HG02943 (cell line): Measurements from ENCODE around the gene BARD1.
"Not testable (repeated sequence)": the region's sequence is repeated elsewhere in the genome, so short reads cannot be mapped to it uniquely, and the experiment has no call there.

ENCODE experiments used
- ATAC-seq: cut with Tn5 transposase; IDR thresholded peaks from one replicate; pipeline ENCODE4 v1.9.1; 2021; ENCODE audit warnings: mild to moderate bottlenecking, low read depth, moderate library complexity; ENCODE audit not compliant: unreplicated experiment

BARD1 gene

DNA sequence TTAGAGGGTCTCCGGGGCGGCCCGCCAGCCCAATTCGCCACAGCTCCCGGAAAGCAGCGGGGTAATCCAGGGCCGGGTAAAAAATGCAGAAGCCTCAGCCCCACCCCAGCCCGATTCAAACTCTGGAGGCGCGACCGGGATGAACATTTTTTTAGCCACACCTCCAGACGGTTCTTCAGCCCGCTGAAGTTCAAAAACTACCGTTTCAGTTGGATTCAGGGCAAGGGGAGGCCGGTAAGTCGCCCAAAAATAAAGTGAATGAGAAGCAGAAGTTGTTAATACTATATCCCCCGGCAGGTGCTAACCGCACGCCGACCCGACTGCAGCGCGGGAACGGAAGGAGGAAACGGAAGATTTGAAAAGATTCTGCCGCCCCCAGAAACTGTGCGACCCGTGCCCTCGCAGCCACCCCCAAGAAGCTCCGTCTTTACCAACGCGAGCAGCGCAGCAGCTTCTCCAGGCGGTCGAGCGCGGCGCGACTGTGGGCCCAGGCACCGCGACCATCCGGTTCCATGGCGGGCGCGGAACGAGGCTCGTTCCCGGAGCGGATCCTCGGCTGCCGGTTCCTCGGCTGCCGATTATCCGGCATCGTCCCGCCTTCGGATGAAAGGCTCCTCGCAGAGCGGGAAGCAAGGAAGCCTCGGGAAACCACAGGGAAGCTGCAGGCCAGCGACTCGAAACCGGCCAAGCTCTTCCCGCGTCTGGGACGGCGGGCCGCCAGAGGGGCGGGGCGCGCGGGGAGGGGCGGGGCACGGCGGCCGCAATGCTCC, at the start of gene BARD1:
BARD1 (minus strand) TSS at position 703 of the 770 bp plus-strand sequence; CDS start at position 589, 114 bp downstream.
- peak; percentile 38 for ATAC-seq

DNA sequence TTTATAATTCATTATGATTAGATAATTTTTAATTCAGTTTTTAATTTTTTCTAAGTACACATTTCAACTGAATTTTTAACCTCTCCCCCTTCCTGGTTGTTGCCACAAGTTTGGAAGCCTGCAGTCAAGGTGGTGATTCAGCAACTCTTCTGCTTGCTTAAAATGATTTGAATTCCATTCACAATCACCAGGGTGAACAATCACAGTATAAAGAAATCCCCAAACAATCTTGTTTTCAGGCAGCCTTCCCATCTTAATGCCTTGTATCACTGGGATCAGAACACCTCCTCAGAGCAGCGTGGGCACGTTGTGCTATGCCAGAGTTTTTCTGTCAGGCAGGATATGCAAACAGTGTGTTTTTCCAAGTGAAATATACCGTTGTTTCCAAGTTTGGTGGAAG, 46.7 kb upstream of the BARD1 start:
- no peak for ATAC-seq

DNA sequence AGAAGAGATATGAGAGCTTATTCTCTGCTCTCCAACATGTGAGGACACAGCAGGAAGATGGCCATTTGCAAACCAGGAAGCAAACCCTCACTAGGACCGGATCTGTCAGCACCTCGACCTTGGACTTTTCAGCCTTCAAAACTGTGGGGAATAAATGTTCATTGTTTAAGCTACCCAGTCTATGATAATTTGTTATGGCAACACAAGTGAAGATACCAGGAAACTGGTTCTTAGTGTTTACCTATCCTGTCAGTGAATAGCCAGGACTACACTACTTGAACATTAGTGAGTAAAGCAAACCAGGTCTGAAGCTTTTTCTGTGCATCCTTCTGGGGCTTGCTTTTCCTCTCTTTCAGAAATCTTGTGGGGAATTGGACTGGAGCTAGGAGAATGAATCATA, 44.4 kb upstream of the BARD1 start:
- no peak for ATAC-seq

GRCh38 chr2:214843823-214844222, 34.3 kb upstream of the BARD1 start:
- no peak for ATAC-seq

DNA sequence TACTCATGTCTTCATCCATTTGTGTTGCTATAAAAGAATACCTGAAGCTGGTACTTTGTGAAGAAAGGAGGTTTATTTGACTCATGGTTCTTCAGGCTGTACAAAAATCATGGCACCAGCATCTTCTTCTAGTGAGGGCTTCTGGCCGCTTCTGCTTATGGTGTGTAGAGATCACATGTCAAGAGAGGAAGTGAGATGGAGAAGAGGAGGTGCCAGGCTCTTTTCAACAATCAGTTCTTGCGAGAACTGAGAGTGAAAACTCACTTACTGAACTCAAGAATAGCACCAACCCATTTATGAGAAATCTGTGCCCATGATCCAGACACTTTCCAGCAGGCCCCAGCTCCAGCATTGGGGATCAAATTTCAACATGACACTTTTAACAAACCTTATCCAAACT, 30.0 kb upstream of the BARD1 start:
- peak; percentile 84 for ATAC-seq

DNA sequence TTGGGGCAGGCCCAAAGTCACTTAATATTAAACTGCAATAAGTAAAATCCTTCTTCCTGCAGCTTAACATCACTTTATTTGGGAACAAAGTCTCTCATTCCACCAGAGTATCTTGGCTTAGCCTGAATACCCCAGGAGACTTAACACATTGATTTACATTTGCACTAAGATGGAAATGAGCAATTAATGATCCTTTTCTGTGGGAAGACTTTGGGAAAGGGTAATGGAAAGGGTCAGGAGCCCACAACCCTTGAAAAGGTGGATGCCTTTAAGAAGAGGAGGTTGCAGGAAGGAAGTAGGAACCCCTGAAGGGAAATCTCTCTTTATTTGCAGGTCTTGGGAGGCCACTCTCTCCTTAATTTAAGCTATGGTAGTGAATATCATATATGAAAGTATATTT, 28.0 kb upstream of the BARD1 start:
- no peak for ATAC-seq

DNA sequence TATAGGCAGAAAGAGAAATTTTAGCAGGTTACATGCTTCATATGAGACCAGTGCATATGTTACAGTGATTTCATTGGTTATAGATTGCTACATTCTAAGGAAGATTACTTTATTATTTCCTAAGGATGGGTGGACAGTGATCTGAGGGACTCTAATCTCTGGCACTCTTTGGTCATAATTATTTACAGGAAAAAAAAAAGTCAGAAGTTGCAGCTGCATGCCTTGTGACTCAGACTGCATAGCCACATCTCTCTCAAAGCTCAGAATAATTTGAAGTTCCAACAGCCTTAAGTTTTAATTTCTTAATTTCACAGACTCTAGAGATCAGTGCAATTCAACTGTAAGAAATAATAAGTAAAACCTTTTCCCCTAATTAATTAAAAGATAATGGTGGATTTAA, 27.1 kb upstream of the BARD1 start:
- no peak for ATAC-seq

- ATAC-seq = no peak
These were observed 21.4 kb upstream of the BARD1 start for GRCh38 chr2:214830794-214831346.

GRCh38 chr2:214816008-214816533, 6.6 kb upstream of the BARD1 start:
- no peak for ATAC-seq

DNA sequence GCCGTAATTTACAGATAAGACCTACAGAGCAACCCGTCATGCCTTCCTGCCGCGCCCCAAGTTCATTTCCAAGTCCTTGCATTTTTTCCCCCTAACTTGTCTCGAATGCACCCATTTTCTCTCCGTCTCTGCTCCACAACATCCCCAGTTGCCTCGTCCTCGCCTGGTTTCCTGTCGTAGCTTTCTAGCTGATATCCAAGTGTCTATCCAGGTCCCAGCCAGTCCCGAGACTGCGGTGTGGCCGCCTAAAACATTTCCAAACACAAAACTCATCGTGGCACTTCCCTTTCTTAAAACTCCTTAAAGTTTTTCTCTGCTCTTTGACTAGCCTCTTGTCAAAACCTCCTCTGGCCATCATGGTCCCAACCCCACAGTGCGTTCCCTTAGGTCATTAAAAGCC, 1.2 kb upstream of the BARD1 start:
- ATAC-seq = no peak

GRCh38 chr2:214809751-214810564, 475 bp upstream of the BARD1 start:
- peak; percentile 82 for ATAC-seq

DNA sequence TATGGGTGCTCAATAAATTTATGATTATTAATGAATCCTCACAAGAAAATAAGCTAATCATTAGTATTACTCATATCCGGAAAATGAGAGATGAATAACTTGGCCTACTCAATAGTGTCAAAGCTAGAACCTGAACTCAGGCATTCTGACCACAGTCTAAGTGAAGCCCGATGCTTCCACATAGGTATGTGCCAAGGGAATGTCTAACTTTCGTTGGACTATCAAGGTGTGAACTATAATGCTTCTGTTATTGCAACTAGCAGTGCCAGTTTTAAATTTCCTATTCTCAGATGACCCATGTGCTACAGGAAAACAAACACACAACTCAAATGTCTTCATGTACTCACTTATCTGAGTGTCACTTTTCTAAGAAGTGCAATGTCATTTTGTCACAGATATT, 1.8 kb downstream of the BARD1 start:
- ATAC-seq = no peak

GRCh38 chr2:214801768-214802397, 7.6 kb downstream of the BARD1 start:
- no peak for ATAC-seq

- ATAC-seq = no peak
These were observed 8.4 kb downstream of the BARD1 start for GRCh38 chr2:214801068-214801467.

DNA sequence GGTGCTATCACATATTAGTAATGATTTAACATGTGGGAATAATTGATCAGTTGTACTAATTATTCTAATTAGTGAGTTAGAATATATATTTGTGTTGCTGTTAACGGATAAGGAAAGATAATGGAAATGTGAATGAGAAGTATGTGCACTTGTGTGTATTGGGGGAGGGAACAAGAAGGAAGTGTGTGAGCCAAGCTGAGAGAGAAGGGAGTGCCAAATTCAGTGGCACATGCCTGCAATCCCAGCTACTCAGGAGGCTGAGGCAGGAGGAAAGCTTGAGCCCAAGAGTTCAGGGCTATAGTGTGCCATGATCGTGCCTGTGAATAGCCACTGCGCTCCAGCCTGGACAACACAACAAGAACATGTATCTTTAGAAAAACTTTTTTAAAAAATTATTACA, 9.3 kb downstream of the BARD1 start:
- ATAC-seq = no peak

- ATAC-seq = no peak
These were observed 12.6 kb downstream of the BARD1 start for GRCh38 chr2:214796911-214797310.

GRCh38 chr2:214783181-214783580, 26.3 kb downstream of the BARD1 start:
- not testable (repeated sequence) for ATAC-seq

DNA sequence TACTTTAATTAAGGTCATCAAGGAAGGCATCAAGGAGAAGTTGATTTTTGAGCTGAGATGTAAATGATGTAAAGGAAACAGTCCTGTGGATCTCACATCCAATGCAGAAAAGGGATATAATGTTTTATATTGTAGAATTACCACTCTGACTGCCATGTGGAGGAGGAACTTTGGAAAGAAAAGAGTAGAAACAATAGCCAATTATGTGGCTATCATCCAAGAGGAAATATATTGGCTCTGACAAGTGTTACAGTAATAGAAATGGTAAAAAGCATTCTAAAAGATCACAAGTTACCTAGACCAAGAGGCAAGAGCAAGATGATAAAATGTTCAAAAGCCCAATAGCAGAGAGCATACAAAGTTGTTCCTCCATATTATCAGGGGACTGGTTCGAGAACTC, 26.8 kb downstream of the BARD1 start:
- no peak for ATAC-seq

GRCh38 chr2:214781226-214781625, 28.3 kb downstream of the BARD1 start:
- ATAC-seq = no peak

DNA sequence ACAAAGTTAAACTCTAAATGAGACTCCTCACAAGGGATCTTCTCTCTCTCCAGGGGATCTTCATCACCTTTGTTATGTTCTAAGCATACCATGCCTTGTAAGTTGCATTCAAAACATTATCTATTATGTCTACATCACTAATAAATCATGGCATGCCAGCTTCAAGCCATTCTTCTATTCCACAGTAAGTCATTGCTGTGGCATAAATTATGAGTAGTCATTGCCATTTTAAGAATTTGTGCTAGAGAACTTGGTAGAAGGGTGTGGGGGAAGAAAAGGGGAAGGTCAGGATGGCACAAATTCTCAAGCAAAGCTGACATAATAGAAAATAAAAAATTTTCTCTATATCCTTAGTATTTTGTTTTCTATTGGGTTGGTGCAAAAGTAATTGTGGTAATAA, 33.5 kb downstream of the BARD1 start:
- ATAC-seq = no peak

- ATAC-seq = no peak
These were observed 35.4 kb downstream of the BARD1 start for GRCh38 chr2:214774108-214774507.
